NCI-H187 (cell line): ENCODE data around the gene SORCS2.

Source experiments
- DNase-seq, 2 experiments: peaks; one replicate each; lab custom pipeline; 2025; lab: John Stamatoyannopoulos, UW

SORCS2 gene

GRCh38 chr4:7666744-7667143 is 474.4 kb downstream of the SORCS2 start:
- no peak for DNase-seq

GRCh38 chr4:7668271-7668670 is 475.9 kb downstream of the SORCS2 start:
- no peak for DNase-seq

GRCh38 chr4:7668826-7669225 is 476.5 kb downstream of the SORCS2 start:
- DNase-seq: no peak

GRCh38 chr4:7672601-7673000 is 480.3 kb downstream of the SORCS2 start:
- no peak for DNase-seq

- no peak for DNase-seq
Observed at GRCh38 chr4:7673121-7673520, 480.8 kb downstream of the SORCS2 start.

- no peak for DNase-seq
Observed at GRCh38 chr4:7674706-7675105, 482.4 kb downstream of the SORCS2 start.

GRCh38 chr4:7675136-7675535 is 482.8 kb downstream of the SORCS2 start:
- no peak for DNase-seq

GRCh38 chr4:7675612-7676320 is 483.4 kb downstream of the SORCS2 start:
- no peak for DNase-seq

- DNase-seq: no peak
Observed at GRCh38 chr4:7676398-7676922, 484.1 kb downstream of the SORCS2 start.

- DNase-seq: no peak
Observed at GRCh38 chr4:7677086-7677485, 484.7 kb downstream of the SORCS2 start.

- no peak for DNase-seq
Observed at GRCh38 chr4:7677799-7678301, 485.5 kb downstream of the SORCS2 start.

- no peak for DNase-seq
Observed at GRCh38 chr4:7678318-7678852, 486.0 kb downstream of the SORCS2 start.

GRCh38 chr4:7679406-7680040 is 487.2 kb downstream of the SORCS2 start:
- DNase-seq: peak; percentile 87 to 92

GRCh38 chr4:7680106-7680505 is 487.8 kb downstream of the SORCS2 start:
- DNase-seq: no peak

GRCh38 chr4:7680731-7681130 is 488.4 kb downstream of the SORCS2 start:
- DNase-seq: no peak

GRCh38 chr4:7683126-7683703 is 490.9 kb downstream of the SORCS2 start:
- no peak for DNase-seq

GRCh38 chr4:7684294-7684693 is 492.0 kb downstream of the SORCS2 start:
- no peak for DNase-seq

- DNase-seq: no peak
Observed at GRCh38 chr4:7686070-7686870, 493.9 kb downstream of the SORCS2 start.

GRCh38 chr4:7687006-7687405 is 494.7 kb downstream of the SORCS2 start:
- DNase-seq: no peak

- DNase-seq: no peak
Observed at GRCh38 chr4:7687796-7688195, 495.5 kb downstream of the SORCS2 start.

- DNase-seq: no peak
Observed at GRCh38 chr4:7689773-7690693, 497.7 kb downstream of the SORCS2 start.
